Activated naive CD8-positive, alpha-beta T cell (primary cell): ENCODE results near the gene PDIA6.

Experiments
- H3K27ac Mint-ChIP-seq: one replicate; pipeline ENCODE4 v1.8.0; 2021; ENCODE audit warnings: mixed read lengths
- H3K27me3 Mint-ChIP-seq: one replicate; pipeline ENCODE4 v1.8.0; 2021; ENCODE audit warnings: mixed read lengths
- H3K36me3 Mint-ChIP-seq: one replicate; pipeline ENCODE4 v1.8.0; 2021; ENCODE audit warnings: mixed read lengths
- H3K4me1 Mint-ChIP-seq: one replicate; pipeline ENCODE4 v1.8.0; 2021; ENCODE audit warnings: low read depth, mixed read lengths
- H3K4me3 Mint-ChIP-seq: one replicate; pipeline ENCODE4 v1.8.0; 2021; ENCODE audit warnings: mild to moderate bottlenecking, mixed read lengths
- H3K9me3 Mint-ChIP-seq: one replicate; pipeline ENCODE4 v1.8.0; 2021; ENCODE audit warnings: low read depth, mixed read lengths

The PDIA6 gene

GRCh38 chr2:10772868-10773215 lies 39.7 kb downstream of the PDIA6 start:
- Mint-ChIP-seq H3K27ac (no peak overlapping the region), H3K9me3 (no peaks in the 10 kb centered on the region), H3K36me3 (no peaks in the 10 kb centered on the region), H3K4me3 (no peak overlapping the region), H3K27me3 (no peaks in the 10 kb centered on the region), H3K4me1 (no peaks in the 10 kb centered on the region)

- no peaks in the 10 kb centered on the region for H3K27me3 Mint-ChIP-seq
- no peaks in the 10 kb centered on the region for H3K36me3 Mint-ChIP-seq
- H3K4me3 Mint-ChIP-seq, result no peak overlapping the region
- no peaks in the 10 kb centered on the region for H3K9me3 Mint-ChIP-seq
- H3K27ac Mint-ChIP-seq, result no peak overlapping the region
- H3K4me1 Mint-ChIP-seq, result no peaks in the 10 kb centered on the region
These were observed 40.3 kb downstream of the PDIA6 start for GRCh38 chr2:10772201-10772867.

GRCh38 chr2:10771786-10772185 lies 40.8 kb downstream of the PDIA6 start:
- H3K4me3 Mint-ChIP-seq, result no peak overlapping the region
- H3K27me3 Mint-ChIP-seq, result no peaks in the 10 kb centered on the region
- no peak overlapping the region for H3K27ac Mint-ChIP-seq
- H3K36me3 Mint-ChIP-seq, result no peaks in the 10 kb centered on the region
- no peaks in the 10 kb centered on the region for H3K4me1 Mint-ChIP-seq
- H3K9me3 Mint-ChIP-seq, result no peaks in the 10 kb centered on the region

GRCh38 chr2:10770956-10771750 lies 41.4 kb downstream of the PDIA6 start:
- Mint-ChIP-seq H3K27me3 (no peaks in the 10 kb centered on the region), H3K9me3 (no peaks in the 10 kb centered on the region), H3K4me1 (no peaks in the 10 kb centered on the region), H3K36me3 (no peaks in the 10 kb centered on the region), H3K4me3 (no peak overlapping the region), H3K27ac (no peak overlapping the region)

GRCh38 chr2:10768063-10768507 lies 44.5 kb downstream of the PDIA6 start:
- no peaks in the 10 kb centered on the region for H3K9me3 Mint-ChIP-seq
- H3K27ac Mint-ChIP-seq, result no peak overlapping the region
- no peaks in the 10 kb centered on the region for H3K36me3 Mint-ChIP-seq
- H3K27me3 Mint-ChIP-seq, result no peaks in the 10 kb centered on the region
- no peak overlapping the region for H3K4me3 Mint-ChIP-seq
- no peaks in the 10 kb centered on the region for H3K4me1 Mint-ChIP-seq

GRCh38 chr2:10765914-10766313 lies 46.7 kb downstream of the PDIA6 start:
- Mint-ChIP-seq H3K27me3 (no peaks in the 10 kb centered on the region), H3K4me1 (no peaks in the 10 kb centered on the region), H3K9me3 (no peaks in the 10 kb centered on the region), H3K4me3 (no peak overlapping the region), H3K27ac (no peak overlapping the region), H3K36me3 (no peaks in the 10 kb centered on the region)

- Mint-ChIP-seq H3K9me3 (no peaks in the 10 kb centered on the region), H3K27me3 (no peaks in the 10 kb centered on the region)
These were observed 47.1 kb downstream of the PDIA6 start for GRCh38 chr2:10765461-10765860.

GRCh38 chr2:10764896-10765295 lies 47.7 kb downstream of the PDIA6 start:
- no peaks in the 10 kb centered on the region for H3K4me1 Mint-ChIP-seq
- no peaks in the 10 kb centered on the region for H3K9me3 Mint-ChIP-seq
- no peaks in the 10 kb centered on the region for H3K27me3 Mint-ChIP-seq
- no peaks in the 10 kb centered on the region for H3K36me3 Mint-ChIP-seq
- no peak overlapping the region for H3K4me3 Mint-ChIP-seq
- no peak overlapping the region for H3K27ac Mint-ChIP-seq

More at GRCh38 chr2:10765461-10765860, 47.1 kb downstream of the PDIA6 start:
- Mint-ChIP-seq H3K36me3 (no peaks in the 10 kb centered on the region), H3K27ac (no peak overlapping the region), H3K4me3 (no peak overlapping the region), H3K4me1 (no peaks in the 10 kb centered on the region)

- Mint-ChIP-seq H3K27me3 (no peaks in the 10 kb centered on the region), H3K9me3 (no peaks in the 10 kb centered on the region), H3K4me1 (no peaks in the 10 kb centered on the region), H3K27ac (no peak overlapping the region), H3K4me3 (no peak overlapping the region), H3K36me3 (no peaks in the 10 kb centered on the region)
These were observed 48.3 kb downstream of the PDIA6 start for GRCh38 chr2:10764096-10764785.

- Mint-ChIP-seq H3K27ac (no peak overlapping the region), H3K36me3 (no peaks in the 10 kb centered on the region), H3K4me3 (no peak overlapping the region), H3K9me3 (no peaks in the 10 kb centered on the region), H3K27me3 (peaks cover 2% of the 10 kb centered on the region), H3K4me1 (no peaks in the 10 kb centered on the region)
These were observed 49.2 kb downstream of the PDIA6 start for GRCh38 chr2:10763461-10763800.

- H3K9me3 Mint-ChIP-seq, result no peaks in the 10 kb centered on the region
- H3K4me1 Mint-ChIP-seq, result no peaks in the 10 kb centered on the region
- H3K27me3 Mint-ChIP-seq, result peaks cover 2% of the 10 kb centered on the region
- no peak overlapping the region for H3K4me3 Mint-ChIP-seq
- no peaks in the 10 kb centered on the region for H3K36me3 Mint-ChIP-seq
- no peak overlapping the region for H3K27ac Mint-ChIP-seq
These were observed 49.7 kb downstream of the PDIA6 start for GRCh38 chr2:10762651-10763460.

- no peaks in the 10 kb centered on the region for H3K9me3 Mint-ChIP-seq
- H3K27ac Mint-ChIP-seq, result no peak overlapping the region
- peaks cover 2% of the 10 kb centered on the region for H3K27me3 Mint-ChIP-seq
- no peak overlapping the region for H3K4me3 Mint-ChIP-seq
- H3K4me1 Mint-ChIP-seq, result no peaks in the 10 kb centered on the region
- H3K36me3 Mint-ChIP-seq, result no peaks in the 10 kb centered on the region
These were observed 51.0 kb downstream of the PDIA6 start for GRCh38 chr2:10761591-10761990.

- H3K27ac Mint-ChIP-seq, result no peak overlapping the region
These were observed 51.6 kb downstream of the PDIA6 start for GRCh38 chr2:10760794-10761504.

GRCh38 chr2:10759151-10759714 lies 53.4 kb downstream of the PDIA6 start:
- Mint-ChIP-seq H3K27ac (no peak overlapping the region), H3K27me3 (peaks cover 2% of the 10 kb centered on the region), H3K4me3 (no peak overlapping the region), H3K36me3 (no peaks in the 10 kb centered on the region), H3K9me3 (no peaks in the 10 kb centered on the region), H3K4me1 (no peaks in the 10 kb centered on the region)

More at GRCh38 chr2:10760794-10761504, 51.6 kb downstream of the PDIA6 start:
- Mint-ChIP-seq H3K9me3 (no peaks in the 10 kb centered on the region), H3K4me3 (no peak overlapping the region), H3K36me3 (no peaks in the 10 kb centered on the region), H3K27me3 (peaks cover 2% of the 10 kb centered on the region), H3K4me1 (no peaks in the 10 kb centered on the region)
